Activated T-helper 1 cell treated with Interleukin-2 at 50 U/mL for 16 hours (primary cell): ENCODE measurements around the gene GPATCH4.
"Not testable (repeated sequence)": the region's sequence is repeated elsewhere in the genome, so short reads cannot be mapped to it uniquely, and the experiment has no call there.

ENCODE experiments used
- DNase-seq: peaks from one replicate; pipeline ENCODE4 v3.0.0-alpha.2; 2020; ENCODE audit warnings: low read depth

Gene GPATCH4

GRCh38 chr1:156574039-156574633, 27.1 kb downstream of the GPATCH4 start:
- DNase-seq: no peak

GRCh38 chr1:156572663-156573018, 28.6 kb downstream of the GPATCH4 start:
- no peak for DNase-seq

GRCh38 chr1:156571919-156572662, 29.2 kb downstream of the GPATCH4 start, which contains the start of gene IQGAP3:
IQGAP3 (minus strand) TSS chr1:156572565; CDS start chr1:156572529, 36 bp downstream.
- peak; percentile 58 for DNase-seq

- DNase-seq: no peak
Measured at GRCh38 chr1:156571261-156571852, 29.9 kb downstream of the GPATCH4 start.

GRCh38 chr1:156566436-156566835, 34.8 kb downstream of the GPATCH4 start:
- no peak for DNase-seq

- no peak for DNase-seq
Measured at GRCh38 chr1:156565519-156565918, 35.8 kb downstream of the GPATCH4 start.

GRCh38 chr1:156560585-156561163, 40.6 kb downstream of the GPATCH4 start:
- DNase-seq: no peak

- DNase-seq: no peak
Measured at GRCh38 chr1:156559797-156560385, 41.4 kb downstream of the GPATCH4 start.

- no peak for DNase-seq
Measured at GRCh38 chr1:156559086-156559796, 42.0 kb downstream of the GPATCH4 start.

GRCh38 chr1:156556354-156556753, 44.9 kb downstream of the GPATCH4 start:
- no peak for DNase-seq

GRCh38 chr1:156555715-156556114, 45.6 kb downstream of the GPATCH4 start:
- DNase-seq: no peak

- DNase-seq: no peak
Measured at GRCh38 chr1:156554971-156555370, 46.3 kb downstream of the GPATCH4 start.

- no peak for DNase-seq
Measured at GRCh38 chr1:156553860-156554485, 47.3 kb downstream of the GPATCH4 start.

GRCh38 chr1:156552937-156553336, 48.3 kb downstream of the GPATCH4 start:
- DNase-seq: not testable (repeated sequence)

GRCh38 chr1:156552518-156552917, 48.8 kb downstream of the GPATCH4 start:
- no peak for DNase-seq

GRCh38 chr1:156551869-156552268, 49.4 kb downstream of the GPATCH4 start:
- DNase-seq: no peak

GRCh38 chr1:156551066-156551643, 50.1 kb downstream of the GPATCH4 start:
- no peak for DNase-seq

GRCh38 chr1:156550346-156550745, 50.9 kb downstream of the GPATCH4 start:
- DNase-seq: no peak

GRCh38 chr1:156549831-156550230, 51.4 kb downstream of the GPATCH4 start:
- no peak for DNase-seq

- no peak for DNase-seq
Measured at GRCh38 chr1:156549390-156549789, 51.9 kb downstream of the GPATCH4 start.

- DNase-seq: no peak
Measured at GRCh38 chr1:156547982-156548381, 53.3 kb downstream of the GPATCH4 start.
